Body of pancreas (tissue), 4 donors: ENCODE data around the gene AP5M1.

Source experiments
- CTCF ChIP-seq, 7 experiments: fragments of 450-650 bp in 4 of 7; fragments of 200-600 bp in 3 of 7; sonication (generic) in 3 of 7; IDR thresholded peaks; one replicate each; pipeline ENCODE4 v1.5.1; 2016 to 2019; ENCODE audit warnings: antibody characterized with exemption in 7 of 7
- POLR2A ChIP-seq, 3 donors: fragments of 450-650 bp; IDR thresholded peaks; one replicate each; pipeline ENCODE4 v1.6.1; 2016; ENCODE audit warnings: antibody characterized with exemption in 3 of 3, mild to moderate bottlenecking in 2 of 3

GRCh38 chr14:57302883-57303282 is 34.1 kb downstream of the AP5M1 start:
- TF ChIP-seq CTCF (IDR thresholded peaks at IDR 0.05) (no peak), POLR2A (IDR thresholded peaks at IDR 0.05) (no peak)
